Activated CD8-positive, alpha-beta memory T cell treated with anti-CD3 and anti-CD28 coated beads for 36 hours (primary cell): Measurements from ENCODE around the gene OSBPL10. TPM values are rescaled to one million over a fixed set of nuclear protein-coding genes. Genes with fewer than 3 reads are reported as not detected.
"Not testable (repeated sequence)": the region's sequence is repeated elsewhere in the genome, so short reads cannot be mapped to it uniquely, and the experiment has no call there.

Source experiments
- CTCF ChIA-PET: fragments of 350-600 bp; sonication (Branson Sonifier 250); formaldehyde crosslinking; loops from one replicate; lab custom pipeline; 2021; ENCODE audit warnings: antibody characterized with exemption; lab: Charles Lee
- POLR2A ChIA-PET: fragments of 350-600 bp; sonication (Branson Sonifier 250); formaldehyde crosslinking; loops from one replicate; lab custom pipeline; 2021; ENCODE audit warnings: antibody characterized with exemption; lab: Charles Lee
- total RNA-seq, 2 experiments: library from RNA; stranded (reverse); gene quantifications; one replicate each; pipeline ENCODE4 v1.2.3, GENCODE V29; 2021

OSBPL10 gene
- total RNA-seq, 2 experiments from 2014 or later = 3.4 to 3.6 TPM

DNA sequence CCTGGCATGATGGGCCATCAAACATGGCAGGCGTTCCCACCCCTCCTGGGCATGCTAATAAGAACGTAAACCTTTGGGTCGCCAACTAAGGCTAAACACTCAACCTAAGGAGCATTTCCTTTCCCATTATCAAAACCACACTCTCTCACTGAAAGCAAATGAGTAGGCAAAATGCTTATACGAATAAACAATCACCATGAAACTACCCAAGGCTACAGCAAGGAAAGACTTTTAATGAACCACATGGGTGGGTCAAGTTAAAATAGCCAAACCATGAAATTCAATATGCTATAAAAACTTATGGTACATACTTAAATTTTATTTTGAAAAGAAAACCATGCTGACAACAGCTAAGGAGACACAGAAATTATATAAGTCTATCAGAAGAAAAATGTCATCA, 180.6 kb downstream of the OSBPL10 start:
- ChIA-PET CTCF (no interaction called here), POLR2A (no interaction called here)

DNA sequence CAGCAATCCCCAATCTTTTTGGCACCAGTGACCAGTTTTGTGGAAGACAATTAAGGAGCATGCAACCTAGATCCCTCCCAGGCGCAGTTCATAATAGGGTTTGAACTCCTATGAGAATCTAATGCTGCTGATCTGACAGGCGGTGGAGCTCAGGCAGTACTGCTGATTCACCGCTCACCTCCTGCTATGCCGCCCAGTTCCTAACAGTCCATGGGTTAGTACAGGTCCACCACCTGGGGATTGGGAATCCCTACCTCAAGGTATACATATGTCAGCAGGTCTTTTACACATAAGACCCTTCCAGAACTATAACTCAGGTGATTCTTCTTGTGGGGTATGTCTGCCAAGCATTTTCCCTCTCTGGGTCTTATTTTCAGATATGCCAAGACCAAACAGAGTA, 182.2 kb downstream of the OSBPL10 start:
- POLR2A ChIA-PET = no interaction called here

DNA sequence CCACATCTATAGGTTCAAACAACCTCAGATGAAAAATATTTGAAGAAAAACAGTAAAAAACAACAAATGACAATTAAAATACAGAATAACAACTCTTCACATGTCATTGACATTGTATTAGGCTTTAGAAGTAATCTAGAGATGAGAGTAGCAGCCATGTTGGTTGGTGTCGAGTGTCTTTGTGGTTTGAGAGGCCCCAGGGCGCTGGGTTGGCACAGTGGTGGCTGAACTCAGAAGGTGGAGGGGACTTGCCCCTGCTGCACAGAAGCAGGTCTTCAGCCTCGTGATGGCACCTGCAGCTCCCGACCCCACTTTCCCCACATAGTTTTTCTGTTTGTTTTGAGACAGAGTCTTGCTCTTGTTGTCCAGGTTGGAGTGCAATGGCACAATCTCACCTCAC, 187.2 kb downstream of the OSBPL10 start:
- POLR2A ChIA-PET = no interaction called here
- CTCF ChIA-PET = no interaction called here

More for the DNA sequence above, 182.2 kb downstream of the OSBPL10 start:
- CTCF ChIA-PET = no interaction called here

DNA sequence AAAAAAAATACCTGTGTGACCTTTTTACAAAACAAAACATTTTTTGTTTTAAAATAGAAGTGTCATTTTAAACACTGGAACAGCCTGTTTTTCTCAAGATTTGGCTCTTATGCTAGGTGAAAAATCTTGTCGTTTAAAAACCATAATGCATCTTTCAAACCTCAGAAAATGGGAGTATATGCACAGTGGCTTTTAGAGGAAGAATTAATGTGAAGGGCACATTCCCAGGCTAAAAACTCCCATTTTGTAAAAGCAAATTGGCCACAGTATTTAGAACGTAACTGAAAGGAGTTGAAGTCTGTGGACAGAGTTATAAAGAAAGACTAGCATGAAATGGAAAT, 190.0 kb downstream of the OSBPL10 start:
- POLR2A ChIA-PET = no interaction called here
- CTCF ChIA-PET = no interaction called here

DNA sequence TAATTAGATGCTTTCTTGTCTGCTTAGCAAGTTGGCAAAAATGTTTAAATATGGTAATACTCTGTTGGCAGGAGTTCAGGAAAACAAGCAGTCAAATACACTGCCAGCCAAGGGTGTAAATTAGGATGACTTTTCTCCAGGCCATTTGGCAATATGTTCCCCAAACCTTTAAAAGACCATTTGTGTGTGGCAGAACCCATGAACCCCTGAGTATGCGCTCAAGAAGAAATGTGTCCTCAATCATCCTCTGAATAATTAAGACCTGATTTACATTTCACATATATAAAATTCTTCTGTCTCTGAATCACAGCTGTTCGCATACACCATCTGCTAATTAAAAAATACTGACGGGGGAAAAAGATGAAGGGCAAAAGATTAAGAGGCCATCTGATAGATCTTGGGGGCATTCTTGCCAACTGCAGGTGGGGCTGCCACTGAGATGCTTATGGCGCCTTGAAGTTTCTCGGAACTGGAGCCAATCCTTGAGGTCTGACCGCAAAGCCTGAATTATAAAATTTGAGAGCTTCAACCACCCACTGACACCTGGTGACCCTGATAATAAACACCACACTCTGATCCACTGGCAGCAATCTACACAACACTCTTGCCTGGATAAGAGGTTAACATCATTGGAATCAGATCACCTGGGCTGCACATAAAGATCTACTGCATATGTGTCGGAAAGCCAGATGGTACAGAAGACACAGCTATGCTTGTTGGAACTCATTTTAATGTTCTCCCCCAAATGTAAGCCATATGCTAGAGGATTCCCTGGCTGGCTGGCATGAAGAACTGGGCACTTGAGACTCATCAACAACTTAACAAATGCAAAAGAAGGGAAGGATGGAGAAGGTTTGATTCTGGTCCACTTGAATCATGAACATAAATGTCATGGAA, 190.6 kb downstream of the OSBPL10 start:
- CTCF ChIA-PET = no interaction called here
- POLR2A ChIA-PET = no interaction called here

DNA sequence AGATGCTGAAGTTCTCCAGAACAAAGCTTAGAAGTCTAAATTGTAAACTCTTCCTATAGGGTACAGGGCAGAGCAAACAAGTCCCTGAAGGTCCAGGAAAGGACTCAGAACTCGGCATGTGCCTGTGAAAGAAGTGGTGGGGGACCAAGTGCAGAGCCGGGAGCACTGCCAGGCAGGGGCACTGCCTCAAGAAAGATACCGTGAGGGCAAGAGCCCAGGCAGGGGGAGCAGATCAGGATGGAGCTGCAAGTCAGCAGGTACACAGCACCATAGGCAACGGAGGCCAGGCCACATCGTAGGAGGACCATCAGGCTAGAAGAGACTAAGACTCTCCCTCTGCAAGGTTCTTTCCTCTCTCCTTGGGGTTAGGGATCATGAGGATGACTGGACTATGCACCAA, 191.6 kb downstream of the OSBPL10 start:
- ChIA-PET POLR2A (no interaction called here), CTCF (no interaction called here)

DNA sequence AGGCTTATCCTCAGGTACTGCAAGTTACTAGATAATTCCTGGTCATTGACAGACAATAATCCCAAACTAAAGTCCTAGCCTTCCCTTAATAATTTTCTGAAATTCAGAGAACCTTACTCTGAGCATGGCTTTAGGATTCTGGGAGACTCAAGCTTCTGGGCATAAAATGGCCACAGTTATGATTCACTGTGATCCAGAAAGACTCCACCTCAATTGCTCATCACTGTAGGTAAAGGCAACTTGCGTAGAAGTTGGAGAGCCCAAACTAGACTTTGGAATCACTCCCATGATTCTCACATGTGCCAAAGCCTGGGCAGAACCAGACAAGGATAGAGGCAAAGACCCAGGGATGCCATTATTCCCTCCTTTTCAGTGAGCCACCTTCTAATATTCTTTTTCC, 195.3 kb downstream of the OSBPL10 start:
- ChIA-PET CTCF (no interaction called here), POLR2A (no interaction called here)

DNA sequence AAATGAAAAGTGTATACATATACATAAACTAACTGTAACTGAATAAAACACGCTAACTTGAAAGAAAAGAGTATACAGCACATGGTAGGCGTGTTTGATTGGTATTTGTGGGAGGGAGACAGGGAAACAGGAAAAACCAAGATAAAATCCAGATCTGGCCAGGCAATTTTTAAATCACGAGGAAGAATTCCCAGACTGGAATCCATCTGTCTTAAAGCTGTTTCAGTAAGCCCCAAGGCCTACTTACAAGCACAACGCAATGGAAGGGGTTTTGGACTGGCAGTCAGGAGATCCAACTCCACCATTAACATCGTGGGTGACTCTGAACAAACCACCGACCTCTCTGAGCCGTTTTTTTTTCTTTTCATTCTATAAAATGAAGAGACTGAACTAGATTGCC, 195.8 kb downstream of the OSBPL10 start:
- CTCF ChIA-PET = no interaction called here

DNA sequence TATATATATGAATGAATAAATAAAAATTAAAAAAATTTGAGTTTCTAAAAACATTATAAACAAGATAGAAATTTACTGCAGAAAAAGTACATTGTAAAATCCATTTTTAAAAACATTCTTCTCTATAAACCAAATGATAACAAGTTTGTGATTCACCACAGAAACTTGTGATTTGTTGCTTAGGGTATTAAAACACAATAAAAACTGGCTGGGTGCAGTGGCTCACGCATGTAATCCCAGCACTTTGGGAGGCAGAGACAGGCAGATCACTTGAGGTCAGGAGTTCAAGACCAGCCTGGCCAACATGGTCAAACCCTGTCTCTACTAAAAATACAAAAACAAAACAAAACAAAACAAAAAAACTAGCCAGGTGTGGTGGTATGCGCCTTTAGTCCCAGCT, 197.2 kb downstream of the OSBPL10 start:
- CTCF ChIA-PET, POLR2A ChIA-PET: not testable (repeated sequence)

More for the DNA sequence above, 195.8 kb downstream of the OSBPL10 start:
- POLR2A ChIA-PET = no interaction called here

DNA sequence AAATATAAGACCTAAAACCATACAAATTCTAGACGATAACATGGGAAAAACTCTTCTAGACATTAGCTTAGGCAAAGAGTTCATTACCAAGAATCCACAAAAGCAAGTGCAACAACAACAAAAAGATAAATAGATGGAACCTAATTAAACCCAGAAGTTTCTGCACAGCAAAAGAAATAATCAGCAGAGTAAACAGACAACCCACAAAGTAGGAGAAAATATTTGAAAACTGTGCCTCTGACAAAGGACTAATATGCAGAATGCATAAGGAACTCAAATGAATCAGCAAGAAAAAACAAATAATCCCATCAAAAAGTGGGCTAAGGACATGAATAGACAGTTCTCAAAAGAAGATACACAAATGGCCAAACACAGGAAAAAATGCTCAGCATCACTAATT, 198.8 kb downstream of the OSBPL10 start:
- POLR2A ChIA-PET, CTCF ChIA-PET: not testable (repeated sequence)

DNA sequence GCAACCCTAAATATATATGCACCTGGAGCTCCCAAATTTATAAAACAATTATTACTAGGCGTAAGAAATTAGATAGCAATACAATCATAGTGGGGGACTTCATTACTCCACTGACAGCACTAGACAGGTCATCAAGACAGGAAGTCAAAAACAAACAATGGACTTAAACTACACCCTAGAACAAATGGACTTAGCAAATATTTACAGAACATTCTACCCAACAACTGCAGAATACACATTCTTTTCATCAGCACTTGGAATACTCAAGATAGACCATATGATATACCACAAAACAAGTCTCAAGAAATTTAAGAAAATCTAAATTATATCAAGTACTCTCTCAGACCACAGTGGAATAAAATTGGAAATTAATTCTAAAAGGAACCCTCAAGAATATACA, 201.5 kb downstream of the OSBPL10 start:
- ChIA-PET CTCF (no interaction called here), POLR2A (no interaction called here)

DNA sequence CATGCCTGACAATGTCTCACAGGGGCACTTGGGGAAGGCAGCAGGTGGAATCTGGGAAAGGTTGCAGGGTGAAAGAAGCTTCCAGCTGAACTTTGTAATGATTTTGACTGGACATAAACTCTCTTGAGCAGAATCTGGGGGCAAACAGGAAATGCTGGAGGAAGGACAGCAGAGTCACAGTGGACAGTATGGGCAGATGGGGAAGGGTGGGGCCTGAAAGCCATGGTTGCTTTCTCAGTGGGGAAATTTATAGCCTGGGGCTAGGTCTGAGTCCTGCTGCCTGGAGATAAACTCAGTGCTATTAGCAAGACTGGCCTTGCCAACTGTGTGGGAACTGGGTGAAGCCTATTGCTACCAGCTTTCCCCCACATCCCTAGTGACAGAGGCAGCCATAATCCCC, 203.2 kb downstream of the OSBPL10 start:
- POLR2A ChIA-PET = no interaction called here

DNA sequence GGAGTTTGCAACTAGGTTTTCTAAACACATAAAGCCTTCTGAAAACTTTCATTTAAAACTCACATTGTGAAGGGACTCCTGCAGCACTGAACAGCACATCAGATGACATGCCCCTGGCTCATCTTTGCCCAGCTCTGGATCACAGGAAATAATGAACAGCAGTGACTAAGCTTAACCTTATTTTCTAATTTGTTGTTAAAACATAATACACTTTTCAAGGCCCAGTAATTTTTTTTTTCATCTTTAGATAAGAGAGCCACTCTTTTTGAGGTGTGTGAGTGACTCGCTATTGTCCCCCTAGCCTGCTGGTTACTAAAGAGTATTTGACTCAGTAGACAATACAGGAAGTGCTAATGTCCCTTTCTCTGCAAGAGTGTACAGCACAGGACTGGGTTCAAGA, 204.0 kb downstream of the OSBPL10 start:
- ChIA-PET CTCF (no interaction called here), POLR2A (no interaction called here)

More for the DNA sequence above, 203.2 kb downstream of the OSBPL10 start:
- CTCF ChIA-PET = no interaction called here

DNA sequence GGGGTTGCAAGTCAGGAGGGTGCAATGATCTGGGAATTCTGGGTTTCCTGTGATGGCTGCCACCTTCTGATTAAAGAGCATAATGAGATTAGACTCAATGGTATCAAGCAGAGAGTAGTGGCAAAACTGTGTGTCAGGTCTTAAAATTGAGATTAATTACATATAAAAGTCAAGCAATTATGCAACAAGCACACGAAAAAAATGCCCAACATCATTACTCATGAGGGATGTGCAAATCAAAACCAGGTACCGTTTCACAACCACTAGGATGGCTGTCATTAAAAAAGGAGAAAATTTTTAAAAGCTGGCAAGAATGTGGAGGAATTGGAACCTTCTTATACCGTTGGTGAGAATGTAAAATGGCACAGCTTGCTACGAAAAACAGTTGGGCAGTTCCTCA, 205.0 kb downstream of the OSBPL10 start:
- POLR2A ChIA-PET = no interaction called here
- CTCF ChIA-PET = no interaction called here

DNA sequence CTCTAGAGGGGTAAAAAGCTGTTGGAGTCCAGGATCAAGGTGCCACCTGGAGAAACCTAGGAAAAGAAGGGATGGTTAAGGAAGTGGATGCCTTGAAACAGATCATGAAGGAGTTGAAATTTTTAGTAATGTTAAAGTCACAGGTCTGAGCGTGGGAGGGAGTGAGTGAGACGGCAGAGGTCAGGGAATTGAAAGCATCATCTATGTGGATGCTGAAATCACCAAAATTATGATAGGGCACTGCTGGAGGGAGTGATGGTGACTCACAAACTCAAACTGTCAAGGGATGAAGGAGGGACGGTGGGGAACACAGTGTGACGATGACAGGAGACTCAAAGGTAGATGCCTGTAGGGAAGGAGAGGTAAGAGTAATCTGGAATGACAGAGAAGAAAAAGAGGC, 205.7 kb downstream of the OSBPL10 start:
- ChIA-PET POLR2A (no interaction called here), CTCF (no interaction called here)

DNA sequence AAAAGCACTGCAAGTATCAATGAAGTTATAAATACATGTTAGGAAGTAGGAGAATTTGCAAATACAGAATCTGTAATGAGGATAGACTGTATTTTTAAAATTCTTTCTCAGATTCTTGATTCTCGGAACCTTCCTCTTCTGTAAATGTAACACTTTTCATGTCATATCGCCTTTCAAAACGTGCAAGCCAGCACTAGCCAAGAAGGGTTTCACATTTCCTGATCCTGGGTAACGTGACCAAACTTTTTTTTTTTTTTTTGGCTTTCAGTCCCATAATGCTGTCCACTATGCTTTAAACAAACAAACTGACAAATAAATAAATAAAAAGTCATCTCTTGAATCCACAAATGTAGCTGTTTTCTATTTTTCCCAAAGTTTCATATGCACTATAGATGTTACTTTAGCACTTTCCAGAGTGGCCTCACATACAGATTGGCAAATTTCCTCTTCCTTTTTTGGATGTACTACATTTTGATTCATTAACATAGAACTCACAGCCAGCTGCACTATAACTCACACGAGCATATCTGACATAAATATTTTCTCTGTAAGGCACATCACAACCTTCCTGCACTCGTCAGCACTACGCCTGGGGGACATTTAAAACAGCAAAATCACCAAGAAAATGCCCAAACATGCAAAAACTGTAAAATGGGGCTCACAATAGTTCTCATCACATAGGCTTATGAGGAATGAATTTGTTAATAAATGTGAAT, 208.1 kb downstream of the OSBPL10 start:
- POLR2A ChIA-PET = interaction anchor here (1.4 kb wide), 1 partner anchor 240 kb away, joined by 3 read pairs; the partner anchor contains the start of gene STT3B
- CTCF ChIA-PET = interaction anchor here (0.6 kb wide), 1 partner anchor 129 kb away, joined by 4 read pairs; no protein-coding TSS in a partner anchor

DNA sequence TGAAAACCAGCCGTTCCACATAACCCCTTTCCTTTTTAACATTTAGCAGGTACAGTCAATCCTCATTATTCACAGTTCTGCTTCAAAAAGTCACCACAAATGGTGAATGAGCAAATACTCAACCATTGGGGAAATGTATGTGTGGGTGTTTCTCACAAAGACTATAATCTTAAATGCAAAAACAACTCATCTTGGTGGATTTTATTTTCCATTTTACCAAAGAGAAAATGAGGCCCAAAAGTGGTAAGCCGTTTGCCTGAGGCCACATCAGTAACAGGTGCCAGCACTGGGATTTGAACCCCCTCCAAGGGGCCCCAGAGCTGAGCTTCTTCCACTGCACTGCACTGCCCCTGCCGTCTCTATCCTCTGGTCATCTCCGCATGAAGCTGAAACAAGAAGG, 208.8 kb downstream of the OSBPL10 start:
- POLR2A ChIA-PET = interaction anchor here (1.4 kb wide), 1 partner anchor 239 kb away, joined by 3 read pairs; the partner anchor contains the start of gene STT3B
- CTCF ChIA-PET = no interaction called here

DNA sequence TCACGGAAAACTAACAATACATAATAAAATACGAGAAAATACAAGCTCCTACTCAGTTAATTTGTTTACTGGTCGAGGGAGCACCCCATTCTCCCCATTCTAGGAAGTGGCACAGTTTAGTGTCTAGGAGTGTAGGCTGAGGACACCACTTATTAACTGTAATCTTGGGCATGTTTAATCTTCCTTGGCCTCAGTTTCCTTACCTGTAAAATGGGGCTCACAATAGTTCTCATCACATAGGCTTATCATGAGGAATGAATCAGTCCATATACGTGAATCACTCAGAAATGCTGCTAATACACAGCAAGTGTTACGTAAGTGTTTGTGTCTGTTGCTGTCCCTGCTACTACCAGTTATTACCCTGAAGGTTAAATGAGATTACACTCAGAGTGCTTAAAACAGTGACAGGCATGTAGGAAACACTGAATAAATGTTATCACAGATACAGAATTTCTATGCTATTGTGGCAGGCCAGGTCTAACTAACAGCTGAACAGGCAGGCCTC, 210.2 kb downstream of the OSBPL10 start:
- ChIA-PET POLR2A (no interaction called here), CTCF (interaction anchor here (1.4 kb wide), 1 partner anchor 9 kb away, joined by 5 read pairs; no protein-coding TSS in a partner anchor)

DNA sequence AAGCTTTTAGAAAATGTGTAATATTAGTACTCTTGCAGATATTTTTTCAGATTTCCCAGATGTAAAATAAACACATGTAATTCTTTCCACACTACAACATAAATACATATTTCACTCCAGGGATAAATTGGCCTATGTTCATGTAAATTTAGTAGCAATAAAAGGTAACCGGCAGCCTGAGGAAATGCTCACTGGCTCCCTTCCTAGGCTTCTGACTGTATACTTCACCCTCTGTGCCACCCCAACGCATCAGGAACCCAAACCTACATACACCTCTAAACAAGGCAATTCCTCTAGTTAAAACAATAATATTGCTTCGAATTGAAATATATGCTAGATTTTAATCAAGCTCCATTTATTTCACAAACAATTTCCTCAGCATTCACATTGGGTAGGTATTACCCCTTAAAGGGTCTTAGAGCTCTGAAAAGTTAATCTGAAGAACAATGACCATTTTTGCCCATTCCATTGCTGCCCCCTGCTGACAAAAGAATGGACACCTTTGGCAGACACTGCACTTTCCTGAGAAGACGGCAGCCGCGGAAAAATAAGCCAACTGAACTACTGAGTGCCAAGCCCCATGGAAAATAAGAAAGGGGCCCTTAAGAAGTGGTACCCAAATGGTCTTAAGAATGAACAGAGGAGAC, 212.5 kb downstream of the OSBPL10 start:
- POLR2A ChIA-PET = no interaction called here
- CTCF ChIA-PET = interaction anchor here (0.6 to 1.4 kb wide), 5 partner anchors 12 to 236 kb away, joined by 3 read pairs; partner anchors contain the start of gene STT3B

DNA sequence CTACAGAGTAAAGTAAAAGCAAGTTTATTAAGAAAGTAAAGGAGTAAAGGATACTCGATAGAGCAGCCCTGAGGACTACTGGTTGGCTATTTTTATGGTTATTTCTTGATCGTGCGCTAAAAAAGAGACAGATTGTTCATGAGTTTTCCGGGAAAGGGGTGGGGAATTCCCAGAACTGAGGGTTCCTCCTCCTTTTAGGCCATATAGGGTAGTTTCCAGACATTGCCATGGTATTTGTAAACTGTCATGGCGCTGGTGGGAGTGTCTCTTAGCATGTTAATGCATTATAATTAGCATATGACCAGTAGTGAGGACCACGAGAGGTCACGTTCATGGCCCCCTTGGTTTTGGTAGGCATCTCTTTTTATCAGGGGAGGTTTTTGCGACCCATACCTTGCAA, 213.1 kb downstream of the OSBPL10 start:
- ChIA-PET POLR2A (no interaction called here), CTCF (interaction anchor here (1.4 kb wide), 1 partner anchor 13 kb away, joined by 3 read pairs; no protein-coding TSS in a partner anchor)
